ENCODE results near the gene ETNK2. TPM values are rescaled to one million over a fixed set of nuclear protein-coding genes. Genes with fewer than 3 reads are reported as not detected.

ETNK2 gene
- total RNA-seq, 4 donors from 2014 or later: 0.35 to 9.7 (median 5.7) TPM; not detected in 1

DNA sequence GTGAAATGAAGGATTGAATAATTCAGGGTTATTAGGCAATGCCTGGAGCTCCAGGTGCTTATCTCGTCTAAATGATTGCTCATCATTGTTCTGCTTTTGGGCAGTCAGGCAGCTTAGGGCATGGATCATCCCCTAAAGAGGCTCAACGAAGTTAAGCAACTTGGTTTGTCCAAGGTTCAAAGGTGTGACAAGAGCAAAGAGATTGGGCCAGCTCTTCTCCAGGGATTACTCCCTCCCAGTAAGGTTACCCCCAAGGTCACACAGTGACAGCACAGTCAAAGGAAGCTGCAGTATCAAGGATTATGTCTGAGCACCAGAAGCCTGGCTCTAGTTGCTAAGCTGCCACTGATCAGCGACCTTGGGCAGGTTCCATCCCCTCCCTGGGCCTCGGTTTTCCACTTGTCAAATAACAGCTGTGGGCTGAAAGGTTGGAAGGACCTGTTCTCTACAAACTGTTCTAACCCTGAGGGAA lies 6.8 kb downstream of the ETNK2 start:
- H3K4me3 ChIP-seq: no peak overlapping the region
- TF ChIP-seq POLR2A (IDR thresholded peaks at IDR 0.05): no peak
- TF ChIP-seq CTCF (IDR thresholded peaks at IDR 0.05): no peak
- H3K27me3 ChIP-seq: no peaks in the 10 kb centered on the region
- H3K4me1 ChIP-seq: peaks cover 0 to 16% (median 0%) of the 10 kb centered on the region in 4 donors
- no peaks in the 10 kb centered on the region for H3K36me3 ChIP-seq
- no peaks in the 10 kb centered on the region for H3K9me3 ChIP-seq
- peak in 1 of 3 donors; percentile 11 for DNase-seq
- no peak overlapping the region for H3K27ac ChIP-seq

DNA sequence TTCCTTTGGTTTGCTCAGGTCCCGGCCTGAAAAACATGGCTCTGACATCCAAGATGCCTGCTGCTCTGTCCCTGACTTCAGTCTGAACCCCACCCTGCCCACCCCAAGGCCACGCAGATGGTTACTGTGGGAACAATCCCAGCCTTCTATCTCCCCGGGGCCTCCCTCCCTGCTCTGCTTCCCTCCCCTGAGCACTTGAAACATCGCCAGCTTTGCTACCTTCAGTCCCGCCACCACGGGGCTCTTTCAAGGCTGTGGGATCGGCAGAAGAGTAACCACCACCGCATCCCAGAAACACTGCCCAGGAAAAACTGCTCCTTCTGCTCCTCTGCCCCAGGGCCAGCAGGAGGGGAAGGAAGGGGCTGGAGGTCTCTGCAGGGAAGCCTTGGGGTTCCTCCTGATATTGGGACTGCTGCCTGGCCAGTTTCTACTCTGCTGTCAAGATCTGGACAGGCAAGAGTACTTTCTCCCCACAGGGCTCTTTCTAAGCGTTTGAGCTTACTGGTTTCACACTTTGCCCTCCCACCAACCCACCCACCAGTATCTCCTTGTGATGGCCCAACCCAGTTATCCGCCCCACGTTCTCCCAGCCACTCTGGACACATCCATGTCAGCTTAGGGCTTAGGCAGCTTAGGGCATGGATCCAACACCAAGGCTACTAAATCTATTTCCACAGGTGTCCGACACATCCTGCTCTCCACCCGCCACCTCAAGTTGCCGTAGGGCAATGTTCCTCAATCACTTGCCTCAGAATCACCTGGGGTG lies 8.4 kb downstream of the ETNK2 start:
- no peak for DNase-seq
- Histone ChIP-seq H3K27ac (no peak overlapping the region), H3K36me3 (no peaks in the 10 kb centered on the region), H3K4me3 (no peak overlapping the region), H3K9me3 (no peaks in the 10 kb centered on the region), H3K27me3 (no peaks in the 10 kb centered on the region), H3K4me1 (peaks cover 0 to 16% (median 0%) of the 10 kb centered on the region in 4 donors)
- TF ChIP-seq CTCF (IDR thresholded peaks at IDR 0.05): no peak
- TF ChIP-seq POLR2A (IDR thresholded peaks at IDR 0.05): no peak

GRCh38 chr1:204142032-204142974 lies 9.5 kb downstream of the ETNK2 start:
- H3K9me3 ChIP-seq: no peaks in the 10 kb centered on the region
- TF ChIP-seq POLR2A (IDR thresholded peaks at IDR 0.05): no peak
- no peak for TF ChIP-seq CTCF (IDR thresholded peaks at IDR 0.05)
- peaks cover 0 to 16% (median 0%) of the 10 kb centered on the region in 4 donors for H3K4me1 ChIP-seq
- no peaks in the 10 kb centered on the region for H3K27me3 ChIP-seq
- no peak overlapping the region for H3K27ac ChIP-seq
- no peak for DNase-seq
- H3K36me3 ChIP-seq: no peaks in the 10 kb centered on the region
- no peak overlapping the region for H3K4me3 ChIP-seq

- H3K27me3 ChIP-seq: no peaks in the 10 kb centered on the region
- TF ChIP-seq CTCF (IDR thresholded peaks at IDR 0.05): no peak
- no peak for TF ChIP-seq POLR2A (IDR thresholded peaks at IDR 0.05)
- no peak overlapping the region for H3K4me3 ChIP-seq
- H3K27ac ChIP-seq: no peak overlapping the region
- DNase-seq: no peak
- no peaks in the 10 kb centered on the region for H3K9me3 ChIP-seq
- H3K4me1 ChIP-seq: peaks cover 0 to 12% (median 0%) of the 10 kb centered on the region in 4 donors
- H3K36me3 ChIP-seq: no peaks in the 10 kb centered on the region
These were observed 10.7 kb downstream of the ETNK2 start for GRCh38 chr1:204141131-204141530.

DNA sequence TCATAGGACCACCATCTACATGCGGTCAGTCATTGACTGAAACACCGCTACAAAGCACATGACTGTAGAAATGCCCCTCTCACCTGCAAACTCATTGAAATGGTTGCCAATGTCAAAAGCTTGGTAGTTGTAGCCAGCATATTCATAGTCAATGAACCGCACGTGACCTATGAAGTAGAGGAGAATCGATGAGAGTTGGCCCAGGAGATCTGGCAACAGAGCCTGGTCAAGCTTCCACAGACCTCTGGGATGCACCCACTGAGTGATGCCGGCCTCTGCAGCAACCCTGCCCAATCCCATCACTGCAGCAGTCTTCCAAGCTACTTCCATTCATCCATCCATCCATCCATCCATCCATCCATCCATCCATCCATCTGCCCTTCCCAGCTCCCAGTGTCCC lies 11.9 kb downstream of the ETNK2 start:
- no peaks in the 10 kb centered on the region for H3K36me3 ChIP-seq

More for the DNA sequence above, 11.9 kb downstream of the ETNK2 start:
- Histone ChIP-seq H3K4me1 (peaks cover 0 to under 1% (median 0%) of the 10 kb centered on the region in 4 donors), H3K27ac (no peak overlapping the region), H3K27me3 (no peaks in the 10 kb centered on the region), H3K9me3 (no peaks in the 10 kb centered on the region), H3K4me3 (no peak overlapping the region)
- TF ChIP-seq POLR2A (IDR thresholded peaks at IDR 0.05) (no peak), CTCF (IDR thresholded peaks at IDR 0.05) (no peak)
- no peak for DNase-seq

Data from Peyer's patch (tissue), 4 donors.